HUES64 (cell line): ENCODE data around the gene MYO7B.

Experiments
- H3K27ac ChIP-seq: 2 replicates; pipeline ENCODE4 v1.7.0; 2013; ENCODE audit warnings: low read depth, low read length, inconsistent platforms
- H3K27me3 ChIP-seq: 2 replicates; pipeline ENCODE4 v1.6.1; 2013; ENCODE audit warnings: mild to moderate bottlenecking, low read length; ENCODE audit not compliant: insufficient read depth
- H3K36me3 ChIP-seq: 2 replicates; pipeline ENCODE4 v1.6.1; 2013; ENCODE audit warnings: mild to moderate bottlenecking, low read length; ENCODE audit not compliant: insufficient read depth
- H3K4me1 ChIP-seq: 2 replicates; pipeline ENCODE4 v1.6.1; 2013; ENCODE audit warnings: mild to moderate bottlenecking, low read length, moderate library complexity; ENCODE audit not compliant: insufficient read depth
- H3K4me3 ChIP-seq: 2 replicates; pipeline ENCODE4 v1.5.1; 2013; ENCODE audit warnings: mild to moderate bottlenecking, low read length, moderate library complexity
- H3K9ac ChIP-seq: 2 replicates; pipeline ENCODE4 v1.6.1; 2013; ENCODE audit warnings: mild to moderate bottlenecking, low read depth, low read length
- H3K9me3 ChIP-seq: 2 replicates; pipeline ENCODE4 v1.6.1; 2013; ENCODE audit warnings: low read depth, low read length; ENCODE audit not compliant: insufficient read depth
- WGBS: fragments of 150-250, 120-280 bp; methylation state at CpG from one replicate; pipeline ENCODE4 v1.1.7; 2013; ENCODE audit warnings: missing lambda C conversion rate; 5-methylcytosine and 5-hydroxymethylcytosine counted together

MYO7B gene

DNA sequence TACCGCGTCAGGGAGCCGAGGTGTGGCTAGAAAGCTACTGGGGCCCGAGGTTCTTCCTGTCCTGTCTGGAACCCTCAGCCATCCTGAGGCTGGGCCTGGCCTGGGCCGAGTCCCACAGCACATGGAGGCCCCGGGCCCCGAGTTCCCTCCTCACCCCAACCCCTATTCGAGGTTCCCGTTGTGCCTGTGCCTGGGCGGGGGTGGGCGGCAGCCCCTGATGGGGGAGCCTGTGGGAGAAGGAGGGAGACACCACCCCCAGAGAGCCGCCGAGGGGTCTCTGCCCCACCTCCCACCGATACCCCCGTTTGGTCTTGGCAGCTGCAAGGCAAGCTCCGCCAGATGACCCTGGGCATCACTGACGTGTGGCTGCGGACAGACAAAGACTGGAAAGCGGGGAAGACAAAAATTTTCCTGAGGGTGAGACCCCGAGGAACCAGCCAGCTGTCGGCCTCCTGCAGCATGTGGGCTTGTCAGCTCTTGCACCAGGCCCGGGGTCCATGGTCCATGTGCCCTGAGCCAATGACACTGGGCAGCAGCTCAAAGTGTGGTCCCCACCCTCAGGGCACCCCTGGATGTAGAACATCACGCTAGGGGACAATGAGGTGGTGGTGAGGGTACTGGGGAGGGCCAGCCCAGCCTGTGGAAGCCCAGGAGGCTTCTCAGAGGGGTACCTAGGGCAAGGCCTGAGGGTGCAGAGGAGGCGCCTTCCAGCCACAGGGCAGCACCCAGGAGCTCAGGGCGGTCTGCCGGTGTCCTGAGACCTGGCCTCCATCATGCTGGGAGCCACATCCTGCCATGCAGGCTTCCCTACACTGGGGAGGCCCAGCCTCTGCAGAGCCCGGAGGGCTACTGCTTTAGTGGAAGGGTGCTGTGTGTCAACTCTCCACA is 58.0 kb downstream of the MYO7B start:
- Histone ChIP-seq H3K9me3 (no peaks in the 10 kb centered on the region), H3K27ac (no peak overlapping the region), H3K4me1 (no peaks in the 10 kb centered on the region), H3K4me3 (no peak overlapping the region), H3K27me3 (no peaks in the 10 kb centered on the region), H3K9ac (no peak overlapping the region), H3K36me3 (no peaks in the 10 kb centered on the region)
- 90% methylated on average over 25 of the region's 27 CpGs for WGBS

DNA sequence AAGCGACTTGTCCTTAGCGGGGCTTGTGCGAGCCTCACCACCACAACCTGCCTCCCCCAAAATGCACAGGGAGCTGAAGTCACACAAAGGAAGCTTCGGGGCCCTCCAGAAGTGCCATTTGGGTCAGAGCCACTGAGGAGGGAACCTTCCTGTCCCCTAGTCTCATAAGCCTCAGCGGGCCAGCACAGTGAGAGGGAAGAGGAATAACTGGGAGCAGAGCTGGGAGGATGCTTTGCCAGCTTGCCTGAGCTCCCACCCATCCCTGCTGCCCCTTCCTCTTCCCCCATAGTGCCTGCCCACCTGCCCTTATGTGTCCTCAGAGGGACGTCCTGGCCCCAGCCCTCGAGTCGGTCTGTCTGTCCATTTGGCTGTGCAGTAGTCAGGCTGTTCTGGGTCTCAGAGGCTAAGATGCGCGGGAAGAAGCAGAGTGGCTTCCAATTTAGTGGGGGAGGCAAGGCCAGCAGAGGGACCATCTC is 58.7 kb downstream of the MYO7B start:
- H3K4me3 ChIP-seq: no peak overlapping the region
- H3K4me1 ChIP-seq: no peaks in the 10 kb centered on the region
- no peaks in the 10 kb centered on the region for H3K9me3 ChIP-seq
- 96% methylated on average over 10 of the region's 10 CpGs for WGBS
- H3K36me3 ChIP-seq: no peaks in the 10 kb centered on the region
- H3K9ac ChIP-seq: no peak overlapping the region
- no peak overlapping the region for H3K27ac ChIP-seq
- no peaks in the 10 kb centered on the region for H3K27me3 ChIP-seq

DNA sequence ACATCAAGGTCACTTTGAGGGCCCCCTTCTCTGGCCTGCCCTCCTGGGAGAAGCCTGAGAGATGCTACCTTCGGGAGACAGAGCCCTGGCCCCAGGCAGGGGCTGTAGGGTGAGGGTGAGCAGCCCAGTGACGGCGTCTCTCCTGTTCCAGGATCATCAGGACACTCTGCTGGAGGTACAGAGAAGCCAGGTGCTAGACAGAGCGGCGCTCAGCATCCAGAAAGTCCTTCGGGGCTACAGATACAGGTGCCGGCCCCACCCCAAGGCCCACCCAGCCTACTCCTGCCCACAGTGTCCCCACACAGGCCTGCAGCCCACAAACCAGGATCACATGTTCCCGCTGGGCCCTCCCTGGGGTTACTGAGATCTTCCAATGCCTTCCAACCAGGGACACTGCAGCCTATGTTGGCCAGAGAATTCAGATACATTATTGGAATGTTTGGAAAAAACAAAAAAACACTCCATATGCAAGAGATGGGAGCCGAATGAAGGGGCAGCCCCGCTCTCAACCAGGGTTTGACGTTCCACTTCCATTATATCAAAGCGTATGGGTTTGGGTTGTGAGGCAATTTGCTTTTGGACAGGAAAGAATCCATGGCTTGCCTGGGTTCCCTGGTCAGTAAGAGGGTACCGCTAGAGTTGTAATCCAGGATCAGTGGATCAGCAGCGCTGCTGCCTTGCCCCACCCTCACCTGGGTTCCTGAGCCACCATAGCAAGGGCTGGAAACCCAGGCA is 61.0 kb downstream of the MYO7B start:
- H3K9ac ChIP-seq: no peak overlapping the region
- no peaks in the 10 kb centered on the region for H3K4me1 ChIP-seq
- no peak overlapping the region for H3K27ac ChIP-seq
- H3K4me3 ChIP-seq: no peak overlapping the region
- H3K36me3 ChIP-seq: no peaks in the 10 kb centered on the region
- no peaks in the 10 kb centered on the region for H3K9me3 ChIP-seq
- no peaks in the 10 kb centered on the region for H3K27me3 ChIP-seq
- WGBS: 94% methylated on average over 14 of the region's 14 CpGs

DNA sequence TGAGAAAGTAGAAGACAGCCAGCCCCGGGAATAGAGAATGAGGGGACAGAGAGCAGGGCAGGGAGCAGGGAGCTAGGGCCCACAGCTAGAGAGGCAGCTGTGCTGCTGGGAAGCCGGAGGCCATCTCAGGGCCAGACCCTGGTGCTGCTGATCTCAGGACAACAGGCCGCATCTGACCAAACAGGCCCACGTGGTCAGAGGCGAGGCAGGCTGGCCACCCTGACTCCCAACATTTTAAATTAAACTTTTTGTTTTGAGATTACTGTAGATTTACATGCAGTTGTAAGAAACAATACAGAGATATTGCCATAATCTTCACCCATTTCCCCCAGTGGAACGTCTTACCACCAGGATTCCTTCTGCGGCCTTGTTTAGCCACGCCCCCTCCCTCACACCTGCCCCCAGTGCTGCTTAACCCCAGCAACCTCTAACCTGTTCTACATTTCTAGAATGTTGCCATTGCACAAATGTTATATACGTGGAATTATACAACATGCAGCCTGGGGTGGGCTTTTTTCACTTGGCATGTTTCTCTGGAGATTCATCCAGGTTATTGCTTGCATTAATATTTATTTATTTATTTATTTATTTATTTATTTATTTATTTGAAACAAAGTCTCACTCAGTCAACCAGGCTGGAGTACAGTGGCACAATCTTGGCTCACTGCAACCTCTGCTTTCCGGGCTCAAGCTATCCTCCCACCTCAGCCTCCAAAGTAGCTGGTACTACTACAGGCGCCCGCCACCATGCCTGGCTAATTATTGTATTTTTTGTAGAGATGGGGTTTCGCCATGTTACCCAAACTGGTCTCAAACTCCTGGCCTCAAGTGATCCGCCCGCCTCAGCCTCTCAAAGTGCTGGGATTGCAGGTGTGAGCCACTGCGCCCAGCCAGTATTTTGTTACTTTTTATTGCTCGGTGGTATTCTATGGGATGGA is 61.8 kb downstream of the MYO7B start:
- H3K9ac ChIP-seq: no peak overlapping the region
- no peaks in the 10 kb centered on the region for H3K4me1 ChIP-seq
- H3K9me3 ChIP-seq: no peaks in the 10 kb centered on the region
- no peak overlapping the region for H3K27ac ChIP-seq
- no peak overlapping the region for H3K4me3 ChIP-seq
- H3K36me3 ChIP-seq: no peaks in the 10 kb centered on the region
- WGBS: 94% methylated on average over 16 of the region's 17 CpGs
- no peaks in the 10 kb centered on the region for H3K27me3 ChIP-seq

DNA sequence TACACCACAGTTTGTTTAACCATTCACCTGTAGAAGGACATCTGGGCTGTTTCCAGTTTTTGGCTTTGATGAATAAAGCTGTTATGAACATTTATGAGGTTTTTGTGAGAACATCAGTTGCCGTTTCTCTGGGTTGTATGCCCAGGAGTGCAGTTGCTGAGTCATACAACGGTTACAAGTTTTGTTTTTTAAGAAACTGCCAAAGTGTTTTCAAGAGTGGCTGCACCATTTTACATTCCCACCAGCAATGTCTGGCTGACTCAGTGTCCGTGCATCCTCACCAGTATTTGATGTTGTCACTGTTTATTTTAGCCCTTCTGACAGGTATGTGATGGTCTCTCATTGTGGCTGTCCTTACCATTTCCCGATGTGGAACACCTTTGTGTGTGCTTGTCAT is 62.5 kb downstream of the MYO7B start:
- 88% methylated on average over 4 of the region's 4 CpGs for WGBS
- no peak overlapping the region for H3K27ac ChIP-seq
- no peaks in the 10 kb centered on the region for H3K9me3 ChIP-seq
- no peaks in the 10 kb centered on the region for H3K36me3 ChIP-seq
- H3K4me3 ChIP-seq: no peak overlapping the region
- H3K4me1 ChIP-seq: no peaks in the 10 kb centered on the region
- H3K27me3 ChIP-seq: no peaks in the 10 kb centered on the region
- no peak overlapping the region for H3K9ac ChIP-seq

DNA sequence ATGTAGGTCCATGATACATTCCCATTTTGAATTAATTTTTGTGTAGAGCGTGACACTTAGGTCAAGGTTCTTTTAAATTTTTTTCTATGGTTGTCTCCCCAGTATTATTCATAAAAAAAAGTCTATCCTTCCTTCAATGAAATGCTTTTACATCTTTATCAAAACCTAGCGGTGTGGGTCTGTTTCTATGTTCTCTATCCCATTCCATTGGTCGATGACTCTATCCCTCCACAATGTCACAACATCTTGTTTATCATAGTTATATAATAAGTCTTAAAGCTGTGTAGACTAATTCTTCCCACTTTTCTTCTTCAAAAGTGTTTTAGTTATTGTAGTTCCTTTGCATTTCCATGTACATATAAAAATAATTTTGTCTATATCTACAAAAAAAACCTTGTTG is 63.2 kb downstream of the MYO7B start:
- 93% methylated on average over 1 of the region's 3 CpGs for WGBS
- Histone ChIP-seq H3K9ac (no peak overlapping the region), H3K27me3 (no peaks in the 10 kb centered on the region), H3K4me1 (no peaks in the 10 kb centered on the region), H3K9me3 (no peaks in the 10 kb centered on the region), H3K36me3 (no peaks in the 10 kb centered on the region), H3K4me3 (no peak overlapping the region), H3K27ac (no peak overlapping the region)

DNA sequence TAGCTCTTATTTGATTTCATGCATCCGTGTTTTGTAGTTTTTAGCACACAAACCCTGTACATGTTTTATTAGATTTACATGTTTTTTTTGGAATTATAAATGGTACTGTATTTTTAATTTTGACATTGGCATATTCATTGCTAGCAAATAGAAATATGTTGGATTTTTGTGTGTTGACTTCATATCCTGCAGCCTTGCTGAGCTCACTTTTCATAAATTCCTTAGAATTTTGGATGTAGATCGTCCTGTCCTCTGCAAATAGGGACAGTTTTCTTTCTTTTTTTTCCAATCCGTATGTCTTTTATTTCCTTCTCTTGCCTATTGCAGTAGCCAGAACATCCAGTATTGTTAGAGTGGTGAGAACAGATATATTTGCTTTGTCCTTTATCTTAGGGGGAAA is 63.7 kb downstream of the MYO7B start:
- H3K9ac ChIP-seq: no peak overlapping the region
- H3K27ac ChIP-seq: no peak overlapping the region
- no peaks in the 10 kb centered on the region for H3K36me3 ChIP-seq
- no peak overlapping the region for H3K4me3 ChIP-seq
- 100% methylated on average over 2 of the region's 3 CpGs for WGBS
- no peaks in the 10 kb centered on the region for H3K4me1 ChIP-seq
- H3K27me3 ChIP-seq: no peaks in the 10 kb centered on the region
- H3K9me3 ChIP-seq: no peaks in the 10 kb centered on the region

DNA sequence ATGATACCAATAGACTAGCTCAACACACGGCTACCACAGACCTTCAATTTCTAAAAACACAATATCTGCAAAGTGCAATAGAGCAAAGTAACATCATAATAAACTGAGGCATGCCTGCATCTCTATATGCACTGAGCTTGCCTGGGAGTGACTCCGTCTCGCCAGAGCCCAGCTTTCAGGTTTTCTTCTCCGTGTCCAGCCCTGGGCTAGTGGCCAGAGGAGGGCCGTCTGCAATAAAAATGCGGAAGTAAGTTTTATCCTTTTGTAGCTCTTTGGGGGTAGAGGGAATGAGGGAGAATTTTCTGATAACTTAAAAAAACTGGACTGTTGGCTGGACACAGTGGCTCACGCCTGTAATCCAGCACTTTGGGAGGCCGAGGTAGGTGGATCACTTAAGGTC is 69.5 kb downstream of the MYO7B start:
- Histone ChIP-seq H3K9ac (no peak overlapping the region), H3K27me3 (no peaks in the 10 kb centered on the region), H3K4me1 (no peaks in the 10 kb centered on the region), H3K27ac (no peak overlapping the region), H3K36me3 (no peaks in the 10 kb centered on the region), H3K9me3 (no peaks in the 10 kb centered on the region), H3K4me3 (no peak overlapping the region)
- 95% methylated on average over 8 of the region's 8 CpGs for WGBS

DNA sequence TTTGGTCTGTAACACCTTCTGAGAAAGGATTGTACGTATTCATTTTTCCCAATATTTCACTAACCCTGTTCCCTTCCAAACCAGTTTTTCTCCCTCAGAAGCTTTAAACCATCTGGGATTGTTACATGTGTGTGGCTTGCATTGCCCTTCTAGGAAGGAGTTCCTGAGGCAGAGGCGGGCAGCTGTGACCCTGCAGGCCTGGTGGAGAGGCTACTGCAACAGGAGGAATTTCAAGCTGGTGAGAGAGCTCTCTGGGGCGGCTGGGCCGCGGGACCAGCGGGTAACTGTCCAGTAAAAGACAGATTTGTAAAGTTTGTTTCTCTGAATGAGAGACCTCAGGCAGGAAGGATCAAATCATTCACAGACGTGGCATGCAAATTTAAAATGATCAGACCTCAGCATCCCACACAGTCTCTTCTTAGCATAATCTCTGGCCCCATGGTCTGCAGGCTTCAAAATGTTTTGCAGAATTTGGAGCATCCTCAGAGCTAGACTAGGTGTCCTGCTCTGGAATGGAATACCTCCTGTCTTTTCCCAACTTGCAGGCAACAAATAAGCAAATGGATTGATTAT is 70.3 kb downstream of the MYO7B start:
- WGBS: 91% methylated on average over 7 of the region's 7 CpGs
- no peaks in the 10 kb centered on the region for H3K4me1 ChIP-seq

DNA sequence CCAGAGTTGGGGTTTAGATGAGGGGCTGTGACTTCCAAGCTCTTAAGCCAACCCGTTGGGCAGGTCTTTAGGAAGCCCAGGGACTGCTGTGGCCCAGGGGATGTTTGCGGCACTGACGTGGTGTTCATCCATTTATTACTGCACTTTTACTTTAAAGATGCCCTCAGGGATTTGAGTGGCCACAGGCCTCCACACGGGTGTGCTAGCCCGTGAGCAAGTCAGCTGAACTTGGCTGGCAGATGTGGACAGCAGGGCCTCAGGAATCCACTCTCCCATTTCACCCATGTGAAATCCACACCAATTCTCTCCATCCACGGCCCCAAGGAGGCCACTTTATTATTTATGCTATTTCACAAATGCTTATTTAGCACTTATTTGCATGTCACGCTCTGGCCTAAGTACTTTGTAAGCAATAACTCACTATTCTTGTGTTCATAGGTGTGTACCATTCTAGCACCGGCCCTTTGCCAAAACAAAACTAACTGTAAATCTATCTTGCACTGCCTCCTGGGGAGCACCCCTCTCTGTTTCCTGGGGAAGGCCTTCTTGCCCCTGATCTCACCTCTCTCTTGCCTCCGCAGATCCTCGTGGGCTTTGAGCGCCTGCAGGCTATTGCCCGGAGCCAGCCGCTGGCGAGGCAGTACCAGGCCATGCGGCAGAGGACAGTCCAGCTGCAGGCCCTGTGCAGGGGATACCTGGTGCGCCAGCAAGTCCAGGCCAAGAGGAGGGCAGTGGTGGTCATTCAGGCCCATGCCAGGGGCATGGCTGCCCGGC is 71.3 kb downstream of the MYO7B start:
- Histone ChIP-seq H3K27me3 (no peaks in the 10 kb centered on the region), H3K9ac (no peak overlapping the region), H3K4me3 (no peak overlapping the region), H3K36me3 (no peaks in the 10 kb centered on the region), H3K27ac (no peak overlapping the region), H3K9me3 (no peaks in the 10 kb centered on the region), H3K4me1 (no peaks in the 10 kb centered on the region)
- 94% methylated on average over 17 of the region's 17 CpGs for WGBS

More for the DNA sequence above, 70.3 kb downstream of the MYO7B start:
- Histone ChIP-seq H3K9me3 (no peaks in the 10 kb centered on the region), H3K9ac (no peak overlapping the region), H3K36me3 (no peaks in the 10 kb centered on the region), H3K27me3 (no peaks in the 10 kb centered on the region), H3K27ac (no peak overlapping the region), H3K4me3 (no peak overlapping the region)
